Karpas-422 (cell line): ENCODE data around the gene DLGAP1. TPM values are rescaled to one million over a fixed set of nuclear protein-coding genes. Genes with fewer than 3 reads are reported as not detected.

Source experiments
- DNase-seq: peaks from one replicate; pipeline ENCODE4 v3.0.0-alpha.2; 2015
- H2AFZ ChIP-seq: fragments of 200-600 bp; sonication (generic); 2 replicates; pipeline ENCODE4 v1.6.1; 2014; ENCODE audit warnings: antibody characterized with exemption, low read length, mixed read lengths
- H3K27ac ChIP-seq: fragments of 200-600 bp; sonication (generic); 2 replicates; pipeline ENCODE4 v1.5.1; 2014; ENCODE audit warnings: mild to moderate bottlenecking, low read length, moderate library complexity
- H3K27me3 ChIP-seq: fragments of 200-600 bp; sonication (generic); 2 replicates; pipeline ENCODE4 v1.6.1; 2014; ENCODE audit warnings: low read length, mixed read lengths
- H3K36me3 ChIP-seq: fragments of 200-600 bp; sonication (generic); 2 replicates; pipeline ENCODE4 v1.6.1; 2014; ENCODE audit warnings: low read length, mixed read lengths; ENCODE audit not compliant: insufficient read depth
- H3K4me1 ChIP-seq: fragments of 200-600 bp; sonication (generic); 2 replicates; pipeline ENCODE4 v1.6.1; 2014; ENCODE audit warnings: mild to moderate bottlenecking, low read length, mixed read lengths
- H3K4me2 ChIP-seq: fragments of 200-600 bp; sonication (generic); 2 replicates; pipeline ENCODE4 v1.6.1; 2014; ENCODE audit warnings: low read length, low read depth, mild to moderate bottlenecking; ENCODE audit not compliant: poor library complexity, severe bottlenecking
- H3K4me3 ChIP-seq: fragments of 200-600 bp; sonication (generic); 2 replicates; pipeline ENCODE4 v1.5.1; 2014; ENCODE audit warnings: mild to moderate bottlenecking, antibody characterized with exemption, low read length, mixed read lengths
- H3K79me2 ChIP-seq: fragments of 200-600 bp; sonication (generic); 2 replicates; pipeline ENCODE4 v1.6.1; 2014; ENCODE audit warnings: mild to moderate bottlenecking, low read length, mixed read lengths
- H3K9ac ChIP-seq: fragments of 200-600 bp; sonication (generic); 2 replicates; pipeline ENCODE4 v1.6.0; 2014; ENCODE audit warnings: low read length
- H3K9me2 ChIP-seq: fragments of 200-600 bp; sonication (generic), shearing (Covaris generic); replicated peaks from 2 replicates; pipeline ENCODE4 v1.6.0; 2014; ENCODE audit warnings: mild to moderate bottlenecking, low read length, moderate library complexity; ENCODE audit not compliant: insufficient read depth
- H3K9me3 ChIP-seq: fragments of 300-700, 200-600 bp; sonication (generic); 2 replicates; pipeline ENCODE4 v1.6.1; 2014; ENCODE audit warnings: low read length, mixed read lengths
- H4K20me1 ChIP-seq: fragments of 200-600 bp; sonication (generic); 2 replicates; pipeline ENCODE4 v1.6.1; 2014; ENCODE audit warnings: mild to moderate bottlenecking, antibody characterized with exemption, low read length, low read depth; ENCODE audit not compliant: insufficient read depth
- total RNA-seq: library from RNA; depleted of rRNA; stranded (reverse); fragments of >200 nt; shearing (Covaris generic); gene quantifications from 2 replicates; pipeline ENCODE4 v1.2.3, GENCODE V29; 2014; ENCODE audit warnings: low replicate concordance

Gene DLGAP1
- total RNA-seq, 1 experiment from 2014 or later = 8.8 TPM

- Histone ChIP-seq H4K20me1 (no peaks in the 10 kb centered on the region), H3K4me3 (no peak overlapping the region), H3K4me2 (no peak overlapping the region), H3K36me3 (no peaks in the 10 kb centered on the region), H3K79me2 (no peaks in the 10 kb centered on the region), H3K9me3 (no peaks in the 10 kb centered on the region), H2AFZ (no peak overlapping the region), H3K4me1 (peaks cover 11% of the 10 kb centered on the region), H3K27ac (no peak overlapping the region), H3K27me3 (no peaks in the 10 kb centered on the region), H3K9me2 (no peaks in the 10 kb centered on the region), H3K9ac (no peak overlapping the region)
- no peak for DNase-seq
Measured at GRCh38 chr18:3634250-3634939, 820.7 kb downstream of the DLGAP1 start.

- Histone ChIP-seq H2AFZ (no peak overlapping the region), H3K4me3 (no peak overlapping the region), H3K36me3 (no peaks in the 10 kb centered on the region)
Measured at GRCh38 chr18:3631887-3632286, 823.2 kb downstream of the DLGAP1 start.

DNA sequence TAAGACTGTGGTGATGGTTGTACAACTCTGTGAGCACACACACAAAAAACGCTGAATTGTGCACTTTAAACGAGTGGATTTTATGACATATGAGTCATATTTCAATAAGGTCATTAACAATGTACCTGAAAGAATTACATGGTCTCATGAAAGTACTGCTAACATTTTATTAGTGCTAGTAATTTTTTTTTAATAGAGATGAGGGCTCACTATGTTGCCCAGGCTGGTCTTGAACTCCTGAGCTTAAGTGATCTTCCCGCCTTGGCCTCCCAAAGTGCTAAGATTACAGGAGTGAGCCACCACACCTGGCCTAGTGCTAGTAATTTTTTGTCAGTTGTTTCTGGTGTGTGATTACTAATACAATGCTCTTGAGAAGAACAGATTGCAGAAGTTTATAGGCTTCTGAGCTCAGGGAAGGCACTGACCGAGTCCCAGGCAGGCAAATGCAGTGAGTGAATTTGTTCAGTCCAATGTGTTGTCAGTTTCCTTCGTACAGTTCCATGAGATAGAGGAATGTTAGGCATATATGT is 828.1 kb downstream of the DLGAP1 start:
- Histone ChIP-seq H3K4me2 (no peak overlapping the region), H2AFZ (no peak overlapping the region), H3K27ac (no peak overlapping the region), H3K4me3 (no peak overlapping the region), H3K9me3 (no peaks in the 10 kb centered on the region), H3K36me3 (no peaks in the 10 kb centered on the region), H3K27me3 (no peaks in the 10 kb centered on the region), H4K20me1 (no peaks in the 10 kb centered on the region), H3K79me2 (no peaks in the 10 kb centered on the region), H3K9ac (no peak overlapping the region), H3K9me2 (no peaks in the 10 kb centered on the region), H3K4me1 (0 out of 2 replicates have a peak, but pooled peaks cover 3% of the 10 kb centered on the region)
- no peak for DNase-seq

More at GRCh38 chr18:3631887-3632286, 823.2 kb downstream of the DLGAP1 start:
- H3K9ac ChIP-seq = no peak overlapping the region
- no peaks in the 10 kb centered on the region for H4K20me1 ChIP-seq
- H3K79me2 ChIP-seq = no peaks in the 10 kb centered on the region
- no peaks in the 10 kb centered on the region for H3K9me3 ChIP-seq
- peaks cover 11% of the 10 kb centered on the region for H3K4me1 ChIP-seq
- H3K9me2 ChIP-seq = no peaks in the 10 kb centered on the region
- H3K27ac ChIP-seq = no peak overlapping the region
- H3K27me3 ChIP-seq = no peaks in the 10 kb centered on the region
- DNase-seq = no peak
- no peak overlapping the region for H3K4me2 ChIP-seq

- no peak overlapping the region for H2AFZ ChIP-seq
- H3K36me3 ChIP-seq = no peaks in the 10 kb centered on the region
- H3K27ac ChIP-seq = no peak overlapping the region
- no peak overlapping the region for H3K9ac ChIP-seq
- no peak overlapping the region for H3K4me3 ChIP-seq
- H3K4me1 ChIP-seq = 0 out of 2 replicates have a peak, but pooled peaks cover 3% of the 10 kb centered on the region
- DNase-seq = no peak
- no peaks in the 10 kb centered on the region for H3K79me2 ChIP-seq
- H3K9me2 ChIP-seq = no peaks in the 10 kb centered on the region
- H3K27me3 ChIP-seq = no peaks in the 10 kb centered on the region
- H3K4me2 ChIP-seq = no peak overlapping the region
- H3K9me3 ChIP-seq = no peaks in the 10 kb centered on the region
- no peaks in the 10 kb centered on the region for H4K20me1 ChIP-seq
Measured at GRCh38 chr18:3625742-3626091, 829.4 kb downstream of the DLGAP1 start.

GRCh38 chr18:3624935-3625741 is 830.0 kb downstream of the DLGAP1 start:
- Histone ChIP-seq H3K4me1 (0 out of 2 replicates have a peak, but pooled peaks cover 3% of the 10 kb centered on the region), H3K4me2 (no peak overlapping the region), H3K4me3 (no peak overlapping the region), H3K36me3 (no peaks in the 10 kb centered on the region), H2AFZ (0 out of 2 replicates have a peak overlapping the region, but pooled peaks have one; percentile 58), H3K27ac (no peak overlapping the region), H3K9ac (no peak overlapping the region), H3K9me3 (no peaks in the 10 kb centered on the region), H3K9me2 (no peaks in the 10 kb centered on the region), H3K79me2 (no peaks in the 10 kb centered on the region), H4K20me1 (no peaks in the 10 kb centered on the region), H3K27me3 (no peaks in the 10 kb centered on the region)
- DNase-seq = no peak

DNA sequence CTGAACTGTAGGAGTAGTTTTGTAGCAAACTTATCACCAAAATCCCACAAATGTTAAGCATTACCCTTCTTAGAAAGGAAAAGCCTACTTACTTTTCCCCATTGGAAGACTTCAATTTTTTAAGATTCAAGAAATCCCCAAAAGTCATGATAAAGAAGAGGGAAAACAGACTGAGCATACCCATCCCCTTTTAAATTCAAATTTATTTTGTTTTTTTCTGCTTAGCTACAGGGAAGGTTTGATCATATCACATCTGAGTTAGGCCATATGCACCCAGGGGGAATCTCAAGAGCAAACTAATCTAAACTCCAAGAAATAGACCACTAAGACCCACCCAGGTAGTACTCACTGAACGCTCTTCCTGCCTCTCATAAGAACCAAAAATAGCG is 830.6 kb downstream of the DLGAP1 start:
- DNase-seq = no peak
- Histone ChIP-seq H3K4me1 (0 out of 2 replicates have a peak, but pooled peaks cover 3% of the 10 kb centered on the region), H3K9me3 (no peaks in the 10 kb centered on the region), H3K79me2 (no peaks in the 10 kb centered on the region), H3K36me3 (no peaks in the 10 kb centered on the region), H3K4me3 (no peak overlapping the region), H2AFZ (0 out of 2 replicates have a peak overlapping the region, but pooled peaks have one; percentile 58), H3K9me2 (no peaks in the 10 kb centered on the region), H3K4me2 (no peak overlapping the region), H3K27me3 (no peaks in the 10 kb centered on the region), H3K9ac (no peak overlapping the region), H3K27ac (no peak overlapping the region), H4K20me1 (no peaks in the 10 kb centered on the region)

- Histone ChIP-seq H3K27me3 (no peaks in the 10 kb centered on the region), H4K20me1 (no peaks in the 10 kb centered on the region), H3K27ac (no peak overlapping the region), H3K4me1 (0 out of 2 replicates have a peak, but pooled peaks cover 3% of the 10 kb centered on the region), H3K9ac (no peak overlapping the region), H3K36me3 (no peaks in the 10 kb centered on the region), H3K79me2 (no peaks in the 10 kb centered on the region), H3K9me2 (no peaks in the 10 kb centered on the region), H2AFZ (no peak overlapping the region), H3K4me3 (no peak overlapping the region), H3K4me2 (no peak overlapping the region), H3K9me3 (no peaks in the 10 kb centered on the region)
- no peak for DNase-seq
Measured at GRCh38 chr18:3623769-3624545, 831.1 kb downstream of the DLGAP1 start.
